ENCODE results near the gene CPNE5. TPM values are rescaled to one million over a fixed set of nuclear protein-coding genes. Genes with fewer than 3 reads are reported as not detected.
"Not testable (repeated sequence)": the region's sequence is repeated elsewhere in the genome, so short reads cannot be mapped to it uniquely, and the experiment has no call there.

The CPNE5 gene
- total RNA-seq, 1 experiment from 2014 or later: 0.42 TPM

DNA sequence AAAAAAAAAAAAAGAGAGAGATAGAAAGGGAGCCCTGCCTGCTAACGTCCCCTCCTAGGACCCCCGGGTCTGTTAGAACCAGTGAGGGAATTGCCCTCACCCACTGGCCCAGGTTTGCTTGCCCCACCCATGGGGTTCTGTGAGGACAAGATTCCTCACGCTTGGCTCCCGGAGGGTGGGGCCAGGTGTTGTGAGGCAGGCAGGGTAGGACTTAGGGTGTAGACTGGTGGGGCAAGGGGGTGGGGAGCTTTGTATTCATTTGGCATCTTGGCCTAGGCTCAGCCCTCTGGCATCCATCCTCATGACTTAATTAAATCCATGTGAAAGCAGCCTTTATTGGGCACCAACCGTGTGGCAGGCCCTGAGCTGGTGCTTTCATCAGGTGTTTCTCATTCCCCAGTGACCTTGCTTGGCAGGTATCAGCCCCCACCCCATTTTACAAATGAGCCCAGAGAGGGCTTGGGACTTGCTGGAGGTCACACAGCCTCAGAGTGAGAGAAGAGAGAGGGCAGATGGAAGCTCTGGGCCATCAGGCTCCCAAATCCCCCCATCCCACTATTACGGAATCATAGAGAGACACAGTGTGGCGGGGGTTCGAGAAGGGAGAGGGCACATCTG is 122.7 kb downstream of the CPNE5 start:
- Histone ChIP-seq H3K27me3 (ENCODE audit: control insufficient read depth, insufficient read depth, low read length) (no peaks in the 10 kb centered on the region), H3K36me3 (replicated peaks; ENCODE audit: control insufficient read depth, insufficient read depth, low read length) (no peaks in the 10 kb centered on the region), H3K4me3 (ENCODE audit: insufficient read depth, low read depth, low read length) (no peak overlapping the region)
- no peak for DNase-seq

DNA sequence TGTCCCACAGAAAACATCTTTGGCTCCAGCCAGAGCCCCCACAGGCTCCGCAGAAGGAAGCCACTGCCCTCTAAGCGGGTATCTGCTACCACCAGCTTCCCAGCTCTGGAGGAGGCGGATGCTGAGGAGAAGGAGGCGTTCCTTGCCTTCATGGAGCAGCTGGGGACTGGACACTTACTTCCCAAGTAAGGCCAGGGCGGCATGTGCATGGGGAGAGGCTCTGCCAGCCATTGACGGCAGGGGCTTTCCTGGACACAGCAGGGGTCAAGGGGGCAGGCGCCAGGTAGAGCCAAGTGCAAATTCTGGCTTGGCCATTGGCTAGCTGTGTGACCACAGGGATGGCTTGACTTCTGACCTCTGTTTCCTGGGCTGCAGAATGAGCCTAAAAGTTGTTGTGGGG is 123.8 kb downstream of the CPNE5 start:
- Histone ChIP-seq H3K27me3 (ENCODE audit: control insufficient read depth, insufficient read depth, low read length) (no peaks in the 10 kb centered on the region), H3K36me3 (replicated peaks; ENCODE audit: control insufficient read depth, insufficient read depth, low read length) (no peaks in the 10 kb centered on the region), H3K4me3 (ENCODE audit: insufficient read depth, low read depth, low read length) (no peak overlapping the region)
- DNase-seq: no peak

DNA sequence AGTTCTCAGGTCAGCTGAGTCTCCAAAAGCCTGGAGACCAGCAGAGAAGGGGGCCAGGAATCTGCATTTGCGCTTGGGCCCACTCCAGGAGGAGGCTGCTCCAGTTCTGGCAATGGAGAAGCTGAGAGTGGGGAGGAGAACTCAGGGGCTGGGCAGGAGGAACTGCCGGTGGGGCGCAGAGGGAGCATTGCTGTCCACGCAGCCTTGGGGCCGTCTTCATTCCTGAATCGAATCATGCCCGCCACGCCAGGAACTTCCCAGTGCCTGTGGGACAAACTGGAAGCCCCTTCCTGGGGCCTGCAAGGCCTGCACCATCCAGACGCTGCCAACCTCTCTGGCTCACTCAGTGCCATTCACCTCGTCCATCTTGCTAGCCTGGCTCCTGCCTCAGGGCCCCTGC is 124.7 kb downstream of the CPNE5 start:
- no peaks in the 10 kb centered on the region for H3K27me3 ChIP-seq (ENCODE audit: control insufficient read depth, insufficient read depth, low read length)
- no peaks in the 10 kb centered on the region for H3K36me3 ChIP-seq (replicated peaks; ENCODE audit: control insufficient read depth, insufficient read depth, low read length)
- no peak for DNase-seq
- no peak overlapping the region for H3K4me3 ChIP-seq (ENCODE audit: insufficient read depth, low read depth, low read length)

GRCh38 chr6:36713846-36714245 is 125.4 kb downstream of the CPNE5 start:
- no peaks in the 10 kb centered on the region for H3K27me3 ChIP-seq (ENCODE audit: control insufficient read depth, insufficient read depth, low read length)
- DNase-seq: no peak

DNA sequence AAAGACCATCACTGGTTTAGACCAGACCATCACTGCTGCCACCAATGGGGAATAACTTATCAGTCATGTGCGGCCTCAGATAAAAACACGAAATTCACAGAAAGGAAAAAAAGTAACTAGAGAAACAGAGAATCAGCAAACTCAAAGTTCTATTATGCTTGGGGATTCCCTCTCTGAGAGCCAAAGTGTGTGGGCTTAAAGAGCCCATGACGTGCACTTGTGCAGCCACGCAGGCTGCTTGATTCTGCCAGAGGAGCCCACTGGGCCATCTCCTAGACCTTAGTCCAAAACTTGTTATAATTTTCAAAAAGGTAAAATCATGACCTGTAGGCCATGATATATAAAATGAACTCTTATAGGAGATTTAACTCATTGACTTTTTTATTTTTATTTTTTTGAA is 126.4 kb downstream of the CPNE5 start:
- H3K27me3 ChIP-seq (ENCODE audit: control insufficient read depth, insufficient read depth, low read length): no peaks in the 10 kb centered on the region
- H3K36me3 ChIP-seq (replicated peaks; ENCODE audit: control insufficient read depth, insufficient read depth, low read length): no peaks in the 10 kb centered on the region
- no peak for DNase-seq
- H3K4me3 ChIP-seq (ENCODE audit: insufficient read depth, low read depth, low read length): no peak overlapping the region

More at GRCh38 chr6:36713846-36714245, 125.4 kb downstream of the CPNE5 start:
- no peaks in the 10 kb centered on the region for H3K36me3 ChIP-seq (replicated peaks; ENCODE audit: control insufficient read depth, insufficient read depth, low read length)
- no peak overlapping the region for H3K4me3 ChIP-seq (ENCODE audit: insufficient read depth, low read depth, low read length)

- DNase-seq: no peak
- no peaks in the 10 kb centered on the region for H3K36me3 ChIP-seq (replicated peaks; ENCODE audit: control insufficient read depth, insufficient read depth, low read length)
- H3K27me3 ChIP-seq (ENCODE audit: control insufficient read depth, insufficient read depth, low read length): no peaks in the 10 kb centered on the region
- H3K4me3 ChIP-seq (ENCODE audit: insufficient read depth, low read depth, low read length): no peak overlapping the region
These were observed 132.9 kb downstream of the CPNE5 start for GRCh38 chr6:36706339-36706738.

GRCh38 chr6:36704961-36705577 is 134.2 kb downstream of the CPNE5 start:
- DNase-seq; H3K36me3 ChIP-seq (replicated peaks; ENCODE audit: control insufficient read depth, insufficient read depth, low read length); H3K27me3 ChIP-seq (ENCODE audit: control insufficient read depth, insufficient read depth, low read length); H3K4me3 ChIP-seq (ENCODE audit: insufficient read depth, low read depth, low read length): not testable (repeated sequence)

- H3K4me3 ChIP-seq (ENCODE audit: insufficient read depth, low read depth, low read length): no peak overlapping the region
- no peaks in the 10 kb centered on the region for H3K27me3 ChIP-seq (ENCODE audit: control insufficient read depth, insufficient read depth, low read length)
- DNase-seq: no peak
- no peaks in the 10 kb centered on the region for H3K36me3 ChIP-seq (replicated peaks; ENCODE audit: control insufficient read depth, insufficient read depth, low read length)
These were observed 135.3 kb downstream of the CPNE5 start for GRCh38 chr6:36703982-36704381.

- DNase-seq: no peak
- no peaks in the 10 kb centered on the region for H3K36me3 ChIP-seq (replicated peaks; ENCODE audit: control insufficient read depth, insufficient read depth, low read length)
- H3K4me3 ChIP-seq (ENCODE audit: insufficient read depth, low read depth, low read length): no peak overlapping the region
- no peaks in the 10 kb centered on the region for H3K27me3 ChIP-seq (ENCODE audit: control insufficient read depth, insufficient read depth, low read length)
These were observed 136.1 kb downstream of the CPNE5 start for GRCh38 chr6:36703081-36703606.

GRCh38 chr6:36702656-36703055 is 136.6 kb downstream of the CPNE5 start:
- DNase-seq: no peak
- H3K36me3 ChIP-seq (replicated peaks; ENCODE audit: control insufficient read depth, insufficient read depth, low read length): no peaks in the 10 kb centered on the region
- no peak overlapping the region for H3K4me3 ChIP-seq (ENCODE audit: insufficient read depth, low read depth, low read length)
- no peaks in the 10 kb centered on the region for H3K27me3 ChIP-seq (ENCODE audit: control insufficient read depth, insufficient read depth, low read length)

GRCh38 chr6:36701401-36701991 is 137.7 kb downstream of the CPNE5 start:
- no peaks in the 10 kb centered on the region for H3K27me3 ChIP-seq (ENCODE audit: control insufficient read depth, insufficient read depth, low read length)
- DNase-seq: peak; percentile 66
- H3K4me3 ChIP-seq (ENCODE audit: insufficient read depth, low read depth, low read length): no peak overlapping the region
- H3K36me3 ChIP-seq (replicated peaks; ENCODE audit: control insufficient read depth, insufficient read depth, low read length): no peaks in the 10 kb centered on the region

DNA sequence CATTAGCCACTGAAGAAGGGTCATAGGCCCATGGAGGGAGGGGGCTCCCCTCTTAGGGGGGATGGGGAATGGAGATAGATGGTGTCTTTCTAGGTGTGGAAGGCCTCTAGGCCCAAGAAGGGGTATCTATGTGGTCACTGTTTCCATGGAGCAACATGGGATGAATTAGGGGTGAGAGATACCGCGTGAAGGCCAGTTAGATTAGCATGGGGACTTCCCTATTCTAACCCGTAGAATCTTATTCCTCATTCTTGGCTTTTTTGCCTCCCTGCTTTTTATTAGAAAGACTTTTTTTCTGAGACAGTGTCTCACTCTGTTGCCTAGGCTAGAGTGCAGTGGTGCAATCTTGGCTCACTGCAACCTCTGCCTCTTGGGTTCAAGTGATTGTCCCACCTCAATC is 138.4 kb downstream of the CPNE5 start:
- DNase-seq: no peak
- Histone ChIP-seq H3K27me3 (ENCODE audit: control insufficient read depth, insufficient read depth, low read length) (no peaks in the 10 kb centered on the region), H3K4me3 (ENCODE audit: insufficient read depth, low read depth, low read length) (no peak overlapping the region), H3K36me3 (replicated peaks; ENCODE audit: control insufficient read depth, insufficient read depth, low read length) (no peaks in the 10 kb centered on the region)

DNA sequence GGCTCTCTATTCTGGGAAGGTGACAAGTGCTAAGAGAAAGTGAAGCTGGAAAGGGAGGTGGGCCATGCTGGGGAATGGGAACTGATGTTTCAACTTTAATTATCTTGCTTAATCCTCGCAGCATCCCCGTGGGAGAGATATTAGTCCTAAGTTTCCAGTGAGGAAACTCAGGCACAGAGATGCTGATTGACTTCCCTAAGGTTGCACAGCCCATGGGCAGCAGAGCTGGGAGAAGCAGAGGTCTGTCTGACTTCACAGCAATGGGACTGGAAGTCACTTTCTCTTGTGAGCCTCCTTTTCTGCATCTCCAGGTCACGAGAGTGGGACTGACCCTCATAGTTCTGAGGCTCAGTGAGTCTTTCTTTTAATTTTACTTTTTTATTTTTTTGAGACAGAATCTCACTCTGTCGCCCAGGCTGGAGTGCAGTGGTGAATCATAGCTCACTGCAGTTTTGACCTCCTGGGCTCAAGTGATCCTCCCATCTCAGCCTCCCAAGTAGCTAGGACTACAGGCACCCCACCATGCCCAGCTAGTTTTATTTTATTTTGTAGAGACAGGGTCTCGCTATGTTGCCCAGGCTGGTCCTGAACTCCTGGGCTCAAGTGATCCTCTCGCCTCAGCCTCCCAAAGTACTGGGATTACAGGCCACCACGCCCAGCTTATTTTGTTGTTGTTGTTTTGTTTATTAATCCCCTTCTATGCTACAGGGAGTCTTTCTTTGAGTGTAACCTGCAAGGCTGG is 139.0 kb downstream of the CPNE5 start:
- Histone ChIP-seq H3K27me3 (ENCODE audit: control insufficient read depth, insufficient read depth, low read length) (no peaks in the 10 kb centered on the region), H3K36me3 (replicated peaks; ENCODE audit: control insufficient read depth, insufficient read depth, low read length) (no peaks in the 10 kb centered on the region), H3K4me3 (ENCODE audit: insufficient read depth, low read depth, low read length) (no peak overlapping the region)
- DNase-seq: no peak

DNA sequence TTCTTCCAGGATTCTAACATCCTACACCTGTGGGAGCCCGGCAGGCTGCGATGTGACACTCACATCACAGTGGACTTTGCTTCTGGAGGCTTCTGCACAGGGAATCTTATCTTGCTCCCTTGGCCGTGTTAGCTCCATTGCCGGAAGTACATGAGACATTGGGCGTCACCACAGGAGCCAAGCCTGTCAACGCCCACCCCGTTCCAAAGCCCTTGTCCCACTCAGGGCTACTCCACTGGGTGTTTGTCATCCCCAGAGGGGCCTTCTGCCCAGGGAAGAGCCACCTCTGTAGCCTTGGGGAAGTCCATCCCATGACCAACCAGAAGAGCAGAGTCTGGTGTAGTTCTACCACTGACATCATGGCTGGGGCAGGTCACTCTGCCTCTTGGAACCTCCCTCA is 139.9 kb downstream of the CPNE5 start:
- H3K27me3 ChIP-seq (ENCODE audit: control insufficient read depth, insufficient read depth, low read length): no peaks in the 10 kb centered on the region
- no peak for DNase-seq
- no peaks in the 10 kb centered on the region for H3K36me3 ChIP-seq (replicated peaks; ENCODE audit: control insufficient read depth, insufficient read depth, low read length)
- H3K4me3 ChIP-seq (ENCODE audit: insufficient read depth, low read depth, low read length): no peak overlapping the region

GRCh38 chr6:36698871-36699271 is 140.4 kb downstream of the CPNE5 start:
- Histone ChIP-seq H3K4me3 (ENCODE audit: insufficient read depth, low read depth, low read length) (no peak overlapping the region), H3K27me3 (ENCODE audit: control insufficient read depth, insufficient read depth, low read length) (no peaks in the 10 kb centered on the region), H3K36me3 (replicated peaks; ENCODE audit: control insufficient read depth, insufficient read depth, low read length) (no peaks in the 10 kb centered on the region)
- no peak for DNase-seq
